Suprapubic skin (tissue), 4 donors: ENCODE measurements around the gene SP5.

ENCODE experiments used
- EP300 ChIP-seq: sonication (generic); formaldehyde crosslinking; IDR thresholded peaks from one replicate; pipeline ENCODE4 v1.6.1; 2017; ENCODE audit warnings: antibody characterized with exemption
- POLR2AphosphoS5 ChIP-seq, 3 donors: sonication (generic); formaldehyde crosslinking; IDR thresholded peaks; one replicate each; pipeline ENCODE4 v1.6.1; 2017; ENCODE audit warnings: antibody characterized with exemption in 3 of 3
- TF ChIP-seq, protein P1 (sequence below), 2 donors: fragments of 200-600 bp in 1 of 2; fragments of 450-650 bp in 1 of 2; sonication (generic) in 1 of 2; IDR thresholded peaks; one replicate each; pipeline ENCODE4 v1.5.1; 2016 to 2019; ENCODE audit warnings: antibody characterized with exemption in 2 of 2, mild to moderate bottlenecking in 1 of 2, moderate library complexity in 1 of 2

DNA sequence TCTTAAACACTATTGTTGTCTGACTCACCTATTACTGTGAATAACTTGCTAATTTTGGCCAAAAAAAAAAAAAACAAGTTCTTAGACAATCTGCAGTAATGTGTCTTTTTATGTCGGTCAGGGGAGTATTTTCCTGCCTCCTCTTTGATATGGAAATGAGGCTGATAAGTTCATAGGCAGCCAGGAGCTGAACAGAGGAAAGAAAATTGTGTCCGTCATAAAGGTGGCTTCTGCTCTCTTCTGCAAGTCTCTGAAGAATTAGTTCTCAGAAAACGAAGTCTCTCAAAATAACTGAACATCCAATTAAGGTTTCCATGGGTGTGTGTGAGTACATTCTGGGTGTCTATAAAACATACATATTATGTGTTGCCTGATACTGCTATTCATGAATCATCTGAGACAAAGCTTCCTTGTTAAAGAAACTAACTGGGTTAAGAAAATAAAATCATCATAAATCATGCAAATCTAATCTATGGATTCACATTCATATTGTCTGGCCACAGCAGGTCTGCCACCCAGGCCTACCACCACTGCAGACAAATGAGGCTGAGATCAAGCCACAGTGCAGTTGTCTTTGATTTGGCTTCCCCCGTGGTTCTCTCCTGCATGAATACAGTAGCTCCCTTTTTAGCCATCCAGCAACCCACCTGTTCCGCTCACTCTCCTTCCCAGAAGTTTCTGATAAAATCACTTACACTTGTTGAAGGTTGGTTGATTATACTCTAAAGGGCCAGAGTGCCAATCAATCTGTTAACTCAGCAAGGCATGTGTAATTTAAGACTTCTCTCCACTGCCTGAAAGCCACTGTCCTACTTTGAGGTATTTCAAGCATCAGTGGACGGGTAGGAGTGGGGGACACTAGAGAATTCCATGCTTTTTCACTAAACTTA is 19.4 kb upstream of the SP5 start:
- TF ChIP-seq, protein P1, sequence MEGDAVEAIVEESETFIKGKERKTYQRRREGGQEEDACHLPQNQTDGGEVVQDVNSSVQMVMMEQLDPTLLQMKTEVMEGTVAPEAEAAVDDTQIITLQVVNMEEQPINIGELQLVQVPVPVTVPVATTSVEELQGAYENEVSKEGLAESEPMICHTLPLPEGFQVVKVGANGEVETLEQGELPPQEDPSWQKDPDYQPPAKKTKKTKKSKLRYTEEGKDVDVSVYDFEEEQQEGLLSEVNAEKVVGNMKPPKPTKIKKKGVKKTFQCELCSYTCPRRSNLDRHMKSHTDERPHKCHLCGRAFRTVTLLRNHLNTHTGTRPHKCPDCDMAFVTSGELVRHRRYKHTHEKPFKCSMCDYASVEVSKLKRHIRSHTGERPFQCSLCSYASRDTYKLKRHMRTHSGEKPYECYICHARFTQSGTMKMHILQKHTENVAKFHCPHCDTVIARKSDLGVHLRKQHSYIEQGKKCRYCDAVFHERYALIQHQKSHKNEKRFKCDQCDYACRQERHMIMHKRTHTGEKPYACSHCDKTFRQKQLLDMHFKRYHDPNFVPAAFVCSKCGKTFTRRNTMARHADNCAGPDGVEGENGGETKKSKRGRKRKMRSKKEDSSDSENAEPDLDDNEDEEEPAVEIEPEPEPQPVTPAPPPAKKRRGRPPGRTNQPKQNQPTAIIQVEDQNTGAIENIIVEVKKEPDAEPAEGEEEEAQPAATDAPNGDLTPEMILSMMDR (IDR thresholded peaks at IDR 0.05): no peak
- no peak for TF ChIP-seq POLR2AphosphoS5 (IDR thresholded peaks at IDR 0.05)
- TF ChIP-seq EP300: no peak
